BE2C (cell line): Measurements from ENCODE around the gene MINAR2.

Experiments used
- DNase-seq: peaks from one replicate; pipeline ENCODE4 v3.0.0-alpha.2; 2020
- H3K27me3 ChIP-seq: fragments of 250-450 bp; sonication (Bioruptor Pico); 2 replicates; pipeline ENCODE4 v1.5.1; 2020; ENCODE audit warnings: mild to moderate bottlenecking
- H3K36me3 ChIP-seq: fragments of 250-450 bp; sonication (Bioruptor Pico); 2 replicates; pipeline ENCODE4 v1.5.1; 2020; ENCODE audit warnings: mild to moderate bottlenecking
- H3K4me1 ChIP-seq: fragments of 250-450 bp; sonication (Bioruptor Pico); 2 replicates; pipeline ENCODE4 v1.5.1; 2020
- H3K4me3 ChIP-seq: 2 replicates; pipeline ENCODE4 v1.5.1; 2011; ENCODE audit warnings: low read depth, low read length
- H3K9me3 ChIP-seq: fragments of 250-450 bp; sonication (Bioruptor Pico); 2 replicates; pipeline ENCODE4 v1.5.1; 2020
- CTCF ChIP-seq: IDR thresholded peaks from 2 replicates; pipeline ENCODE4 v1.5.1; 2012; ENCODE audit warnings: mild to moderate bottlenecking, low read depth, low read length

The MINAR2 gene

GRCh38 chr5:129718471-129719090 is 29.3 kb upstream of the MINAR2 start:
- Histone ChIP-seq H3K4me3 (no peak overlapping the region), H3K27me3 (no peaks in the 10 kb centered on the region), H3K36me3 (peaks cover 67% of the 10 kb centered on the region), H3K4me1 (no peaks in the 10 kb centered on the region), H3K9me3 (no peaks in the 10 kb centered on the region)
- no peak for TF ChIP-seq CTCF
- DNase-seq = no peak

- no peak for DNase-seq
- no peaks in the 10 kb centered on the region for H3K9me3 ChIP-seq
- peaks cover 50% of the 10 kb centered on the region for H3K36me3 ChIP-seq
- no peaks in the 10 kb centered on the region for H3K4me1 ChIP-seq
- TF ChIP-seq CTCF = no peak
- no peak overlapping the region for H3K4me3 ChIP-seq
- no peaks in the 10 kb centered on the region for H3K27me3 ChIP-seq
These were observed 23.7 kb upstream of the MINAR2 start for GRCh38 chr5:129724222-129724621.

GRCh38 chr5:129724647-129725046 is 23.2 kb upstream of the MINAR2 start:
- DNase-seq = no peak

GRCh38 chr5:129739773-129740172 is 8.1 kb upstream of the MINAR2 start:
- Histone ChIP-seq H3K4me3 (no peak overlapping the region), H3K9me3 (no peaks in the 10 kb centered on the region), H3K36me3 (peaks cover 60% of the 10 kb centered on the region), H3K27me3 (no peaks in the 10 kb centered on the region), H3K4me1 (no peaks in the 10 kb centered on the region; the same call in 1 of the 2 replicates)
- no peak for TF ChIP-seq CTCF
- DNase-seq = no peak

More at GRCh38 chr5:129724647-129725046, 23.2 kb upstream of the MINAR2 start:
- H3K9me3 ChIP-seq = no peaks in the 10 kb centered on the region
- H3K4me1 ChIP-seq = no peaks in the 10 kb centered on the region
- peaks cover 46% of the 10 kb centered on the region for H3K36me3 ChIP-seq
- H3K4me3 ChIP-seq = no peak overlapping the region
- TF ChIP-seq CTCF = no peak
- no peaks in the 10 kb centered on the region for H3K27me3 ChIP-seq

- H3K9me3 ChIP-seq = no peaks in the 10 kb centered on the region
- no peak for TF ChIP-seq CTCF
- no peaks in the 10 kb centered on the region; the same call in 1 of the 2 replicates for H3K4me1 ChIP-seq
- peaks cover 24% of the 10 kb centered on the region for H3K36me3 ChIP-seq
- H3K27me3 ChIP-seq = no peaks in the 10 kb centered on the region
- no peak overlapping the region for H3K4me3 ChIP-seq
- no peak for DNase-seq
These were observed 4.2 kb upstream of the MINAR2 start for GRCh38 chr5:129743541-129744187.

GRCh38 chr5:129745997-129746396 is 1.9 kb upstream of the MINAR2 start:
- no peaks in the 10 kb centered on the region for H3K27me3 ChIP-seq

More at GRCh38 chr5:129745997-129746396, 1.9 kb upstream of the MINAR2 start:
- TF ChIP-seq CTCF = no peak
- Histone ChIP-seq H3K9me3 (no peaks in the 10 kb centered on the region), H3K4me3 (no peak overlapping the region), H3K36me3 (peaks cover 7% of the 10 kb centered on the region), H3K4me1 (no peaks in the 10 kb centered on the region; the same call in 1 of the 2 replicates)
- no peak for DNase-seq
